ENCODE data around the gene KCNJ12. TPM values are rescaled to one million over a fixed set of nuclear protein-coding genes. Genes with fewer than 3 reads are reported as not detected.
"Not testable (repeated sequence)": the region's sequence is repeated elsewhere in the genome, so short reads cannot be mapped to it uniquely, and the experiment has no call there.

The KCNJ12 gene
- total RNA-seq, 4 donors from 2014 or later, result 1.1 to 2.5 (median 2.3) TPM

DNA sequence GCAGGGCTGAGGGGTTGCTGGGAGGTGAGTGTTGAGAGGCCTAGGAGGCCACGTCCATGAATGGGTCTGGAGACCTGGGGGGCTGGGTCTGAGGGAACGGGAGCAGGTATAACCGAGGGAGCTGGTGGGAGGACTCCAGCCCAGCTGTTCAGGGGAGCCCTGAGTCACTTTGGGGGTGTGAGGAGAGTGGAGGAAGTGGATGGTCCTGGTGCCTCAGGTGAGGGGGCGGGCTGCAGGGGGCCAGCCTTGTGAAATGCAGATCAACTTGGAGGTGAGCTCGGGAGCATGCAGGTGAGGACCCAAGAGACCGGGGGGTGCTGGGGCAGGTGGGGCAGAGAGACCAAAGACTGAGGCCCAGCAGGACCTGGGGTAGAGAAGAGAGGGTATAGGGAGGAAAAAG is 79.6 kb downstream of the KCNJ12 start:
- TF ChIP-seq, protein P1, sequence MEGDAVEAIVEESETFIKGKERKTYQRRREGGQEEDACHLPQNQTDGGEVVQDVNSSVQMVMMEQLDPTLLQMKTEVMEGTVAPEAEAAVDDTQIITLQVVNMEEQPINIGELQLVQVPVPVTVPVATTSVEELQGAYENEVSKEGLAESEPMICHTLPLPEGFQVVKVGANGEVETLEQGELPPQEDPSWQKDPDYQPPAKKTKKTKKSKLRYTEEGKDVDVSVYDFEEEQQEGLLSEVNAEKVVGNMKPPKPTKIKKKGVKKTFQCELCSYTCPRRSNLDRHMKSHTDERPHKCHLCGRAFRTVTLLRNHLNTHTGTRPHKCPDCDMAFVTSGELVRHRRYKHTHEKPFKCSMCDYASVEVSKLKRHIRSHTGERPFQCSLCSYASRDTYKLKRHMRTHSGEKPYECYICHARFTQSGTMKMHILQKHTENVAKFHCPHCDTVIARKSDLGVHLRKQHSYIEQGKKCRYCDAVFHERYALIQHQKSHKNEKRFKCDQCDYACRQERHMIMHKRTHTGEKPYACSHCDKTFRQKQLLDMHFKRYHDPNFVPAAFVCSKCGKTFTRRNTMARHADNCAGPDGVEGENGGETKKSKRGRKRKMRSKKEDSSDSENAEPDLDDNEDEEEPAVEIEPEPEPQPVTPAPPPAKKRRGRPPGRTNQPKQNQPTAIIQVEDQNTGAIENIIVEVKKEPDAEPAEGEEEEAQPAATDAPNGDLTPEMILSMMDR (IDR thresholded peaks at IDR 0.05), result no peak
- TF ChIP-seq POLR2AphosphoS5 (IDR thresholded peaks at IDR 0.05) (no peak), POLR2A (IDR thresholded peaks at IDR 0.05) (no peak), EP300 (IDR thresholded peaks at IDR 0.05; ENCODE audit: low read depth) (no peak)
- Histone ChIP-seq H3K27ac (no peak overlapping the region), H3K27me3 (peaks cover 5% of the 10 kb centered on the region), H3K9me3 (no peaks in the 10 kb centered on the region), H3K36me3 (no peaks in the 10 kb centered on the region), H3K4me3 (no peak overlapping the region), H3K4me1 (peaks cover 0 to 12% (median 6%) of the 10 kb centered on the region in 4 donors)
- 73 to 95% methylated on average over 3 to 6 of the region's 6 CpGs for WGBS, 2 donors (ENCODE audit: low coverage in 1 of 2)
- intact Hi-C loops (cut with DNase I; ENCODE audit: low total_unique reads), result no loop called here
- no peak for DNase-seq
- in situ Hi-C loops (cut with MboI; ENCODE audit: low pct_ligation_motif_present in 1 of 4, low pct_unique_long_range_greater_than_20kb in 1 of 4, low sequenced_read_pairs in 3 of 4), result loop anchor here in 1 of 4 donors (10.0 to 25.0 kb wide), 2 partner anchors 59 to 343 kb away; no protein-coding TSS in a partner anchor

- H3K27me3 ChIP-seq; H3K36me3 ChIP-seq; DNase-seq; intact Hi-C loops (cut with DNase I; ENCODE audit: low total_unique reads); H3K27ac ChIP-seq; H3K4me1 ChIP-seq; H3K9me3 ChIP-seq; H3K4me3 ChIP-seq: not testable (repeated sequence)
- in situ Hi-C loops (cut with MboI; ENCODE audit: low pct_ligation_motif_present in 1 of 4, low pct_unique_long_range_greater_than_20kb in 1 of 4, low sequenced_read_pairs in 3 of 4), result loop anchor here in 1 of 4 donors (10.0 to 25.0 kb wide), 2 partner anchors 58 to 344 kb away; no protein-coding TSS in a partner anchor
- WGBS, 2 donors (ENCODE audit: low coverage in 1 of 2), result 77 to 100% methylated on average over 3 to 5 of the region's 5 CpGs
These were observed 80.3 kb downstream of the KCNJ12 start for GRCh38 chr17:21456449-21456848.

- Histone ChIP-seq H3K9me3 (no peaks in the 10 kb centered on the region), H3K4me3 (no peak overlapping the region), H3K36me3 (no peaks in the 10 kb centered on the region), H3K27ac (no peak overlapping the region), H3K4me1 (peaks cover 0 to 7% (median 2%) of the 10 kb centered on the region in 4 donors), H3K27me3 (peaks cover 5% of the 10 kb centered on the region)
- in situ Hi-C loops (cut with MboI; ENCODE audit: low pct_ligation_motif_present in 1 of 4, low pct_unique_long_range_greater_than_20kb in 1 of 4, low sequenced_read_pairs in 3 of 4), result loop anchor here in 1 of 4 donors (10.0 to 25.0 kb wide), 2 partner anchors 57 to 345 kb away; no protein-coding TSS in a partner anchor
- 24% methylated on average over 34 of the region's 36 CpGs; no CpG with 5 or more reads in 1 of the 2 donors for WGBS, 2 donors (ENCODE audit: low coverage in 1 of 2)
- TF ChIP-seq EP300 (IDR thresholded peaks at IDR 0.05; ENCODE audit: low read depth), result no peak
- TF ChIP-seq, protein P1 (IDR thresholded peaks at IDR 0.05), result peak; percentile 84 to 98 (median 93)
- intact Hi-C loops (cut with DNase I; ENCODE audit: low total_unique reads), result loop anchor here (2.0 kb wide), 1 partner anchor 55 kb away; no protein-coding TSS in a partner anchor
- DNase-seq, result peak; percentile 94
These were observed 81.2 kb downstream of the KCNJ12 start for GRCh38 chr17:21457051-21458026.

DNA sequence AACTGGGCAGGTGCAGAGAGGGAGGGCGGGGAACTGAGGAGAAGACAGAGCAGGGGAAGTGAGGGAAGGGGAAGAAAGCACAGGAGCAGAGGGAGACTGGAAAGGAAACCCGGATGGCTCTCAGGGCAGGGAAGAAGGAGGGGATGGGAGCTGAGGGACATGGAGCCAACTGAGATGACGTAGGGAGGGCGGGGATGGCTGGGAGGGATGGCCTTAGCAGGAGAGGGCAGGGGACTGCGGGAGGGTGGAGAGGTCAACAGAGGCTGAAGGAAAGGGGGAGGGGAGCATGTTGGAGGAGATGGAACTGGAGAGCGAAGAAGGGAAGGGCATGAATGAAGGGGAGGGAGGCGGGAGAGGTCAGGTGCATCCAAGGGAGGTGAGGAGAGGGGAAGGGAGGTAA is 81.9 kb downstream of the KCNJ12 start:
- no peaks in the 10 kb centered on the region for H3K36me3 ChIP-seq
- no peaks in the 10 kb centered on the region for H3K9me3 ChIP-seq
- no peaks in the 10 kb centered on the region for H3K4me1 ChIP-seq
- in situ Hi-C loops (cut with MboI; ENCODE audit: low pct_ligation_motif_present in 1 of 4, low pct_unique_long_range_greater_than_20kb in 1 of 4, low sequenced_read_pairs in 3 of 4), result loop anchor here in 1 of 4 donors (10.0 to 25.0 kb wide), 2 partner anchors 57 to 346 kb away; no protein-coding TSS in a partner anchor
- H3K4me3 ChIP-seq, result no peak overlapping the region
- peaks cover 2% of the 10 kb centered on the region for H3K27me3 ChIP-seq
- no peak overlapping the region for H3K27ac ChIP-seq
- no peak for DNase-seq
- TF ChIP-seq EP300 (IDR thresholded peaks at IDR 0.05; ENCODE audit: low read depth), result no peak
- TF ChIP-seq, protein P1 (IDR thresholded peaks at IDR 0.05), result no peak
- TF ChIP-seq POLR2AphosphoS5 (IDR thresholded peaks at IDR 0.05), result no peak
- no peak for TF ChIP-seq POLR2A (IDR thresholded peaks at IDR 0.05)
- intact Hi-C loops (cut with DNase I; ENCODE audit: low total_unique reads), result loop anchor here (2.0 kb wide), 1 partner anchor 55 kb away; no protein-coding TSS in a partner anchor
- WGBS, 2 donors (ENCODE audit: low coverage in 1 of 2), result 46 to 54% methylated on average over 4 to 7 of the region's 7 CpGs

All from transverse colon (tissue), 4 donors.